HepG2 (cell line): ENCODE results near the gene RECQL5. TPM values are rescaled to one million over a fixed set of nuclear protein-coding genes. Genes with fewer than 3 reads are reported as not detected.

Source experiments
- AFF4 ChIP-seq: sonication (generic); formaldehyde crosslinking; IDR thresholded peaks from 2 replicates; pipeline ENCODE4 v1.4.0; 2020; ENCODE audit warnings: missing genetic modification reagents
- AGO1 ChIP-seq: fragments of 200-400 bp; formaldehyde crosslinking; IDR thresholded peaks from 2 replicates; pipeline ENCODE4 v1.6.1; 2017; ENCODE audit warnings: mild to moderate bottlenecking, low read depth, low read length, moderate library complexity; ENCODE audit not compliant: poor library complexity, severe bottlenecking
- HNRNPLL ChIP-seq: fragments of 200-400 bp; formaldehyde crosslinking; IDR thresholded peaks from 2 replicates; pipeline ENCODE4 v1.6.1; 2017; ENCODE audit warnings: mild to moderate bottlenecking, low read depth, low read length; ENCODE audit not compliant: poor library complexity, severe bottlenecking
- MXI1 ChIP-seq: IDR thresholded peaks from 3 replicates; pipeline ENCODE4 v1.6.1; 2012; ENCODE audit warnings: low read depth, low read length, inconsistent platforms, borderline replicate concordance
- SOX6 ChIP-seq, 2 experiments: fragments of 450-650 bp in 1 of 2; sonication (generic) in 1 of 2; formaldehyde crosslinking in 1 of 2; IDR thresholded peaks; 2 replicates each; pipeline versions ENCODE4 v1.4.0 to v1.6.1; 2017 to 2020; ENCODE audit warnings: antibody characterized with exemption in 1 of 2, mild to moderate bottlenecking in 1 of 2, missing genetic modification reagents in 1 of 2
- polyA plus RNA-seq, 8 experiments: library from polyadenylated mRNA; depleted of rRNA in 3 of 8; stranded (reverse) in 7 of 8; unstranded in 1 of 8; fragments of >200 nt; fragmentation: Illumina TruSeq in 4 of 8; extraction: Trizol in 4 of 8; gene quantifications; 2 replicates each; pipeline versions ENCODE4 v1.2.1 to v1.2.3, GENCODE V29; 2011 to 2016; ENCODE audit warnings: low read depth in 4 of 8, missing spikeins in 1 of 8, mixed read lengths in 1 of 8; ENCODE audit not compliant: insufficient read depth in 1 of 8
- total RNA-seq, 5 experiments: library from RNA; depleted of rRNA; stranded (reverse); fragments of >200 nt; fragmentation: Illumina TruSeq; extraction: Trizol; gene quantifications; 2 replicates each; pipeline ENCODE4 v1.2.3, GENCODE V29; 2016; ENCODE audit warnings: low read depth in 1 of 5
- TF ChIP-seq, protein P1 (sequence below): sonication (generic); formaldehyde crosslinking; IDR thresholded peaks from 2 replicates; pipeline ENCODE4 v1.4.0; 2020; ENCODE audit warnings: low read depth, mild to moderate bottlenecking, missing genetic modification reagents
- TF ChIP-seq, protein P2 (sequence below): sonication (generic); formaldehyde crosslinking; IDR thresholded peaks from 2 replicates; pipeline ENCODE4 v1.5.0; 2020; ENCODE audit warnings: mild to moderate bottlenecking, missing genetic modification reagents, moderate library complexity
- TF ChIP-seq, protein P3 (sequence below): IDR thresholded peaks from 2 replicates; pipeline ENCODE4 v1.6.1; 2012; ENCODE audit warnings: inconsistent platforms
- TF ChIP-seq, protein P4 (sequence below): sonication (generic); formaldehyde crosslinking; IDR thresholded peaks from 2 replicates; pipeline ENCODE4 v1.5.1; 2020; ENCODE audit warnings: mild to moderate bottlenecking, missing genetic modification reagents, moderate library complexity

RECQL5 gene
- total and polyA plus RNA-seq, 2 of the 13 experiments (the other 11 are each of a cell fraction or from before 2014, with no cell fraction given) = 27.7 to 32.0 TPM

DNA sequence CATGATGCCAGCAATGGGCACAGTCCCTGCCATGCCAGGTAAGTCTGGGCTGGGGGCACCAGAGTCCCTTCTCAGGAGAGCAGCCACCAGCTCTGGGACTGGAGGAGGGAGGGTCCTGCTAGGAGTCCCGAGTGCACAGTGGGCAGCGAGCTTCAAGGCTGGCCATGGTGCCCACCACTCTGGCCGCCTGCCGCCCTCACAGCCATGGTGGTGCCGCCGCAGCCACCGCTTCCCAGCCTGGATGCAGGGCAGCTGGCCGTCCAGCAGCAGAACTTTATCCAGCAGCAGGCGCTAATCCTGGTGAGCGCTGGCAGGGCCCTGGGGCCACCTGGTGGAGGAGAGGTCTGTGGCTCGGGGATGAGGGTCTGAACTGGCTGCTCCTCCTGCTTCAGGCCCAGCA is 51.7 kb downstream of the RECQL5 start (continued):
- TF ChIP-seq, protein P1, sequence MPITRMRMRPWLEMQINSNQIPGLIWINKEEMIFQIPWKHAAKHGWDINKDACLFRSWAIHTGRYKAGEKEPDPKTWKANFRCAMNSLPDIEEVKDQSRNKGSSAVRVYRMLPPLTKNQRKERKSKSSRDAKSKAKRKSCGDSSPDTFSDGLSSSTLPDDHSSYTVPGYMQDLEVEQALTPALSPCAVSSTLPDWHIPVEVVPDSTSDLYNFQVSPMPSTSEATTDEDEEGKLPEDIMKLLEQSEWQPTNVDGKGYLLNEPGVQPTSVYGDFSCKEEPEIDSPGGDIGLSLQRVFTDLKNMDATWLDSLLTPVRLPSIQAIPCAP (CRISPR knock-in tag) = no peak
- TF ChIP-seq, protein P2, sequence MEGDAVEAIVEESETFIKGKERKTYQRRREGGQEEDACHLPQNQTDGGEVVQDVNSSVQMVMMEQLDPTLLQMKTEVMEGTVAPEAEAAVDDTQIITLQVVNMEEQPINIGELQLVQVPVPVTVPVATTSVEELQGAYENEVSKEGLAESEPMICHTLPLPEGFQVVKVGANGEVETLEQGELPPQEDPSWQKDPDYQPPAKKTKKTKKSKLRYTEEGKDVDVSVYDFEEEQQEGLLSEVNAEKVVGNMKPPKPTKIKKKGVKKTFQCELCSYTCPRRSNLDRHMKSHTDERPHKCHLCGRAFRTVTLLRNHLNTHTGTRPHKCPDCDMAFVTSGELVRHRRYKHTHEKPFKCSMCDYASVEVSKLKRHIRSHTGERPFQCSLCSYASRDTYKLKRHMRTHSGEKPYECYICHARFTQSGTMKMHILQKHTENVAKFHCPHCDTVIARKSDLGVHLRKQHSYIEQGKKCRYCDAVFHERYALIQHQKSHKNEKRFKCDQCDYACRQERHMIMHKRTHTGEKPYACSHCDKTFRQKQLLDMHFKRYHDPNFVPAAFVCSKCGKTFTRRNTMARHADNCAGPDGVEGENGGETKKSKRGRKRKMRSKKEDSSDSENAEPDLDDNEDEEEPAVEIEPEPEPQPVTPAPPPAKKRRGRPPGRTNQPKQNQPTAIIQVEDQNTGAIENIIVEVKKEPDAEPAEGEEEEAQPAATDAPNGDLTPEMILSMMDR = peak; percentile 71
- TF ChIP-seq, protein P3, sequence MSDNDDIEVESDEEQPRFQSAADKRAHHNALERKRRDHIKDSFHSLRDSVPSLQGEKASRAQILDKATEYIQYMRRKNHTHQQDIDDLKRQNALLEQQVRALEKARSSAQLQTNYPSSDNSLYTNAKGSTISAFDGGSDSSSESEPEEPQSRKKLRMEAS = no peak
- TF ChIP-seq, protein P4, sequence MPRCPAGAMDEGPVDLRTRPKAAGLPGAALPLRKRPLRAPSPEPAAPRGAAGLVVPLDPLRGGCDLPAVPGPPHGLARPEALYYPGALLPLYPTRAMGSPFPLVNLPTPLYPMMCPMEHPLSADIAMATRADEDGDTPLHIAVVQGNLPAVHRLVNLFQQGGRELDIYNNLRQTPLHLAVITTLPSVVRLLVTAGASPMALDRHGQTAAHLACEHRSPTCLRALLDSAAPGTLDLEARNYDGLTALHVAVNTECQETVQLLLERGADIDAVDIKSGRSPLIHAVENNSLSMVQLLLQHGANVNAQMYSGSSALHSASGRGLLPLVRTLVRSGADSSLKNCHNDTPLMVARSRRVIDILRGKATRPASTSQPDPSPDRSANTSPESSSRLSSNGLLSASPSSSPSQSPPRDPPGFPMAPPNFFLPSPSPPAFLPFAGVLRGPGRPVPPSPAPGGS = no peak
- no peak for TF ChIP-seq SOX6 (IDR thresholded peaks at IDR 0.05)
- TF ChIP-seq SOX6 (CRISPR knock-in tag; IDR thresholded peaks at IDR 0.05) = no peak
- no peak for TF ChIP-seq AFF4 (CRISPR knock-in tag)
- TF ChIP-seq HNRNPLL = peak; percentile 24
- no peak for TF ChIP-seq MXI1
- TF ChIP-seq AGO1 = no peak
